PC-9 (cell line): Measurements from ENCODE around the gene ZBTB7C. TPM values are rescaled to one million over a fixed set of nuclear protein-coding genes. Genes with fewer than 3 reads are reported as not detected.

Experiments used
- BruUV-seq: library from RNA; stranded (reverse); fragments of 400-500 nt; replicated peaks from 2 replicates; lab custom pipeline; 2021; lab: Mats Ljungman, UMichigan
- CTCF ChIA-PET: fragments of 300-600 bp; sonication (Branson Sonifier 250); formaldehyde crosslinking; loops from one replicate; lab custom pipeline; 2022; ENCODE audit warnings: antibody characterized with exemption; lab: Charles Lee
- POLR2A ChIA-PET: fragments of 300-600 bp; sonication (Branson Sonifier 250); formaldehyde crosslinking; loops from one replicate; lab custom pipeline; 2022; ENCODE audit warnings: antibody characterized with exemption; ENCODE audit not compliant: unreplicated experiment; lab: Charles Lee
- DNase-seq, 2 experiments: peaks; one replicate each; pipeline versions ENCODE4 v3.0.0 to v3.0.0-alpha.2; 2015 to 2022; ENCODE audit warnings: mixed read lengths in 1 of 2
- H2AFZ ChIP-seq: fragments of 200-600 bp; sonication (generic); 2 replicates; pipeline ENCODE4 v1.8.1; 2017; ENCODE audit warnings: antibody characterized with exemption
- H3F3A ChIP-seq: fragments of 200-600 bp; sonication (generic); 2 replicates; pipeline ENCODE4 v1.8.1; 2017; ENCODE audit warnings: antibody characterized with exemption, mild to moderate bottlenecking, low read depth; ENCODE audit not compliant: insufficient read depth
- H3K27ac ChIP-seq: fragments of 200-600 bp; sonication (generic); 2 replicates; pipeline ENCODE4 v1.6.1; 2016; ENCODE audit warnings: mixed run types
- H3K27me3 ChIP-seq: fragments of 200-600 bp; sonication (generic); 2 replicates; pipeline ENCODE4 v1.6.1; 2016; ENCODE audit warnings: low read depth, mixed run types; ENCODE audit not compliant: insufficient read depth
- H3K36me3 ChIP-seq: fragments of 200-600 bp; sonication (generic); 2 replicates; pipeline ENCODE4 v1.6.1; 2016; ENCODE audit warnings: low read depth, mixed run types
- H3K4me1 ChIP-seq: fragments of 200-600 bp; sonication (generic); replicated peaks from 2 replicates; pipeline ENCODE4 v1.6.1; 2016; ENCODE audit warnings: mixed run types; ENCODE audit not compliant: insufficient read depth
- H3K4me2 ChIP-seq: fragments of 200-600 bp; sonication (generic); 2 replicates; pipeline ENCODE4 v1.6.1; 2017; ENCODE audit warnings: mixed run types
- H3K4me3 ChIP-seq: fragments of 200-600 bp; sonication (generic); 2 replicates; pipeline ENCODE4 v1.6.1; 2016; ENCODE audit warnings: mixed run types
- H3K79me2 ChIP-seq: fragments of 200-600 bp; sonication (generic); 2 replicates; pipeline ENCODE4 v1.6.1; 2017; ENCODE audit warnings: low read depth, mixed run types
- H3K9me2 ChIP-seq: fragments of 200-600 bp; sonication (generic); 2 replicates; pipeline ENCODE4 v1.8.1; 2017; ENCODE audit warnings: mild to moderate bottlenecking; ENCODE audit not compliant: insufficient read depth
- H3K9me3 ChIP-seq: fragments of 200-600 bp; sonication (generic); 2 replicates; pipeline ENCODE4 v1.8.1; 2016; ENCODE audit warnings: low read depth; ENCODE audit not compliant: insufficient read depth
- H4K20me1 ChIP-seq: fragments of 200-600 bp; sonication (generic); 2 replicates; pipeline ENCODE4 v1.8.1; 2017; ENCODE audit not compliant: insufficient read depth
- CTCF ChIP-seq: fragments of 200-600 bp; sonication (generic); conservative IDR thresholded peaks from 2 replicates; pipeline ENCODE4 v1.6.1; 2017; ENCODE audit warnings: mixed run types, antibody characterized with exemption, mild to moderate bottlenecking, moderate library complexity
- EZH2 ChIP-seq: fragments of 200-600 bp; sonication (generic); IDR thresholded peaks from 2 replicates; pipeline ENCODE4 v1.8.0; 2017; ENCODE audit warnings: antibody characterized with exemption, low read depth
- intact Hi-C: fragments of 100-400 bp; cut with micrococcal nuclease; formaldehyde crosslinking; loops from one replicate; pipeline ENCODE4 v1.10.0; 2022; ENCODE audit not compliant: unreplicated experiment
- total RNA-seq: library from RNA; stranded (reverse); gene quantifications from 2 replicates; pipeline ENCODE4 v1.2.3, GENCODE V29; 2021

The ZBTB7C gene
- total RNA-seq, 1 experiment from 2014 or later = not detected

DNA sequence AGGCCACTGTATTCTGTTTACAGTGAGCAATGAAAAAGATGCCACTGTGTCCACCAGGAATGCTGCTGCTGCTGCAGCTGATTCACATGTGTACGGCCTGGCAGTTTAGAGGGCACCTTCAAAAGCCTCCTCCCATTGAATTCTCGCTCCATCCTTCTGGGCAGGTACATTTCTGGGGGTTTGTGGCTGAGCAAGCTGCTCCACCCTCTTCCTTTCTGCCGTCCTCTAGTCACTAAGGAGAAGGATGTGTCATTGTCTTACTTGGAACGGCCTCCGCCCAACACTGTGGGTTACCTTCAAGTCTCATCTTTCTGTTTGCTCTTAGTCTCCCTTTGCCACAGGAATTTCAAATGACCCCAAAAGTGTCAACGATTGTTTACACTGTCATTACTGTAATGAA, 182.0 kb downstream of the ZBTB7C start:
- TF ChIP-seq CTCF = no peak
- TF ChIP-seq EZH2 = no peak
- Histone ChIP-seq H3K27ac (peak overlapping the region; percentile 56), H3K4me1 (peaks cover 50% of the 10 kb centered on the region), H3K79me2 (no peaks in the 10 kb centered on the region), H3K27me3 (peaks cover 3% of the 10 kb centered on the region; the same call in 1 of the 2 replicates), H3K36me3 (no peaks in the 10 kb centered on the region), H3K9me2 (no peaks in the 10 kb centered on the region), H3K4me3 (no peak overlapping the region), H4K20me1 (0 out of 2 replicates have a peak, but pooled peaks cover 3% of the 10 kb centered on the region), H3K9me3 (no peaks in the 10 kb centered on the region), H2AFZ (no peak overlapping the region), H3K4me2 (peak overlapping the region; percentile 60; the same call in 1 of the 2 replicates), H3F3A (peaks cover 29% of the 10 kb centered on the region)
- peak; percentile 60 to 97 for DNase-seq
- no TSS peak for BruUV-seq
- CTCF ChIA-PET = interaction anchor here (0.6 to 0.7 kb wide), 2 partner anchors 58 to 105 kb away, joined by 3 to 5 read pairs; no protein-coding TSS in a partner anchor
- intact Hi-C loops = loop anchor here (5.0 kb wide), 2 partner anchors 195 to 435 kb away; no protein-coding TSS in a partner anchor
- POLR2A ChIA-PET = interaction anchor here (0.7 kb wide), 1 partner anchor 189 kb away, joined by 4 read pairs; no protein-coding TSS in a partner anchor

DNA sequence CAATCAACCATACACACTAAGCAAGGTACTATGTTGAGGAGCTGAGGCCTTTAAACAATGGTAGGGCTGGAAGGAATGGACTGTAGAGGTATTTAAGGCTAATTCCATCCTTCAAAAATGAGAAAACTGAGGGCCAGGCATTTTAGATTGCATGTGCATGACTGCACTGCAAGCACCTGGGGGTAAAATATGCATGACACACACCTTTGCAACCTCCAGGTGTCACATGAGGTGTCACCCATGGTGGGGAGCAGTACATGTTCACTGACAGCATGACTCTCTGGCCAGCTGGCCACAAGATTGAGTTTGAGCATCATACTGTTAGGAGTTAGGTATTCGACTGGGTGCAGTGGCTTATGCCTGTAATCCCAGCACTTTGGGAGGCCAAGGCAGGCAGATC, 182.8 kb downstream of the ZBTB7C start:
- no peaks in the 10 kb centered on the region for H3K36me3 ChIP-seq
- H3K27me3 ChIP-seq = peaks cover 11% of the 10 kb centered on the region; the same call in 1 of the 2 replicates
- POLR2A ChIA-PET = no interaction called here
- H4K20me1 ChIP-seq = 0 out of 2 replicates have a peak, but pooled peaks cover 3% of the 10 kb centered on the region
- no peak for TF ChIP-seq EZH2
- TF ChIP-seq CTCF = no peak
- CTCF ChIA-PET = no interaction called here
- H3K79me2 ChIP-seq = no peaks in the 10 kb centered on the region
- peak in 1 of 2 experiments; percentile 79 for DNase-seq
- no peak overlapping the region for H2AFZ ChIP-seq
- peaks cover 29% of the 10 kb centered on the region for H3F3A ChIP-seq
- intact Hi-C loops = loop anchor here (5.0 kb wide), 2 partner anchors 194 to 436 kb away; no protein-coding TSS in a partner anchor
- no peaks in the 10 kb centered on the region for H3K9me3 ChIP-seq
- H3K27ac ChIP-seq = no peak overlapping the region
- H3K9me2 ChIP-seq = no peaks in the 10 kb centered on the region
- no TSS peak for BruUV-seq
- no peak overlapping the region for H3K4me2 ChIP-seq
- no peak overlapping the region for H3K4me3 ChIP-seq
- peaks cover 50% of the 10 kb centered on the region for H3K4me1 ChIP-seq

- POLR2A ChIA-PET = no interaction called here
- Histone ChIP-seq H3K9me3 (no peaks in the 10 kb centered on the region), H2AFZ (no peak overlapping the region), H3K4me2 (no peak overlapping the region), H3F3A (peaks cover 13% of the 10 kb centered on the region; the same call in 1 of the 2 replicates), H3K79me2 (no peaks in the 10 kb centered on the region), H3K36me3 (no peaks in the 10 kb centered on the region), H3K27ac (no peak overlapping the region), H3K9me2 (no peaks in the 10 kb centered on the region), H4K20me1 (no peaks in the 10 kb centered on the region), H3K4me1 (peaks cover 14% of the 10 kb centered on the region), H3K4me3 (no peak overlapping the region), H3K27me3 (peaks cover 11% of the 10 kb centered on the region; the same call in 1 of the 2 replicates)
- BruUV-seq = no TSS peak
- DNase-seq = peak; percentile 23 to 52
- intact Hi-C loops = no loop called here
- CTCF ChIA-PET = interaction anchor here (0.5 kb wide), 1 partner anchor 212 kb away, joined by 3 read pairs; no protein-coding TSS in a partner anchor
- TF ChIP-seq EZH2 (no peak), CTCF (no peak)
Measured at GRCh38 chr18:48222118-48222517, 187.1 kb downstream of the ZBTB7C start.
